Calu3 (cell line): ENCODE results near the gene TRIM49D1. TPM values are rescaled to one million over a fixed set of nuclear protein-coding genes. Genes with fewer than 3 reads are reported as not detected.
"Not testable (repeated sequence)": the region's sequence is repeated elsewhere in the genome, so short reads cannot be mapped to it uniquely, and the experiment has no call there.

Experiments used
- Bru-seq: library from RNA; stranded (reverse); fragments of 400-500 nt; gene quantifications from one replicate; lab custom pipeline; 2021; lab: Mats Ljungman, UMichigan
- BruChase-seq, 2 experiments: library from RNA; stranded (reverse); fragments of 400-500 nt; gene quantifications; one replicate each; lab custom pipeline; 2021; lab: Mats Ljungman, UMichigan
- BruUV-seq: library from RNA; stranded (reverse); fragments of 400-500 nt; replicated peaks from 2 replicates; lab custom pipeline; 2021; lab: Mats Ljungman, UMichigan
- CTCF ChIA-PET: fragments of 300-600 bp; sonication (Branson Sonifier 250); formaldehyde crosslinking; loops from one replicate; lab custom pipeline; 2022; ENCODE audit warnings: antibody characterized with exemption; lab: Charles Lee
- DNase-seq: peaks from one replicate; pipeline ENCODE4 v3.0.0; 2022
- H3K27ac Mint-ChIP-seq: one replicate; pipeline ENCODE4 v1.8.0; 2022; ENCODE audit warnings: mixed read lengths; ENCODE audit not compliant: unreplicated experiment
- H3K27me3 Mint-ChIP-seq: one replicate; pipeline ENCODE4 v1.8.0; 2022; ENCODE audit warnings: mixed read lengths; ENCODE audit not compliant: unreplicated experiment
- H3K36me3 Mint-ChIP-seq: one replicate; pipeline ENCODE4 v1.8.0; 2022; ENCODE audit warnings: mild to moderate bottlenecking, moderate library complexity, mixed read lengths; ENCODE audit not compliant: insufficient read depth, unreplicated experiment
- H3K4me1 Mint-ChIP-seq: one replicate; pipeline ENCODE4 v1.8.0; 2022; ENCODE audit warnings: mild to moderate bottlenecking, low read depth, mixed read lengths; ENCODE audit not compliant: unreplicated experiment
- H3K4me3 Mint-ChIP-seq: one replicate; pipeline ENCODE4 v1.8.0; 2022; ENCODE audit warnings: mild to moderate bottlenecking, low read depth, moderate library complexity, mixed read lengths; ENCODE audit not compliant: unreplicated experiment
- H3K9me3 Mint-ChIP-seq: one replicate; pipeline ENCODE4 v1.8.0; 2022; ENCODE audit warnings: low read depth, mixed read lengths; ENCODE audit not compliant: unreplicated experiment
- intact Hi-C: fragments of 100-400 bp; cut with micrococcal nuclease; formaldehyde crosslinking; loops from one replicate; pipeline ENCODE4 v1.10.0; 2022; ENCODE audit not compliant: unreplicated experiment
- long read RNA-seq: library from polyadenylated mRNA; stranded (forward); transcript quantifications from one replicate; pipeline ENCODE4 v2.0.0, GENCODE V29; 2022
- total RNA-seq: library from RNA; stranded (reverse); gene quantifications from 2 replicates; pipeline ENCODE4 v1.2.3, GENCODE V29; 2022
- TF ChIP-seq, protein P1 (sequence below): fragments of 200-600 bp; IDR thresholded peaks from one replicate; pipeline ENCODE4 v1.8.0; 2022; ENCODE audit warnings: antibody characterized with exemption; ENCODE audit not compliant: unreplicated experiment

The TRIM49D1 gene, protein sequence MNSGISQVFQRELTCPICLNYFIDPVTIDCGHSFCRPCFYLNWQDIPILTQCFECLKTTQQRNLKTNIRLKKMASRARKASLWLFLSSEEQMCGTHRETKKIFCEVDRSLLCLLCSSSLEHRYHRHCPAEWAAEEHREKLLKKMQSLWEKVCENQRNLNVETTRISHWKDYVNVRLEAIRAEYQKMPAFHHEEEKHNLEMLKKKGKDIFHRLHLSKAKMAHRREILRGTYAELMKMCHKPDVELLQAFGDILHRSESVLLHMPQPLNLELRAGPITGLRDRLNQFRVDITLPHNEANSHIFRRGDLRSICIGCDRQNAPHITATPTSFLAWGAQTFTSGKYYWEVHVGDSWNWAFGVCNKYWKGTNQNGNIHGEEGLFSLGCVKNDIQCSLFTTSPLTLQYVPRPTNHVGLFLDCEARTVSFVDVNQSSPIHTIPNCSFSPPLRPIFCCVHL
- total RNA-seq (not detected in 2 replicates), Bru-seq, nascent RNA (not detected), BruChase-seq, experiment 1, labeled RNA remaining after a 6-hour chase (not detected), BruChase-seq, experiment 2, labeled RNA remaining after a 2-hour chase (not detected)
- long read RNA-seq = 0 reads

DNA sequence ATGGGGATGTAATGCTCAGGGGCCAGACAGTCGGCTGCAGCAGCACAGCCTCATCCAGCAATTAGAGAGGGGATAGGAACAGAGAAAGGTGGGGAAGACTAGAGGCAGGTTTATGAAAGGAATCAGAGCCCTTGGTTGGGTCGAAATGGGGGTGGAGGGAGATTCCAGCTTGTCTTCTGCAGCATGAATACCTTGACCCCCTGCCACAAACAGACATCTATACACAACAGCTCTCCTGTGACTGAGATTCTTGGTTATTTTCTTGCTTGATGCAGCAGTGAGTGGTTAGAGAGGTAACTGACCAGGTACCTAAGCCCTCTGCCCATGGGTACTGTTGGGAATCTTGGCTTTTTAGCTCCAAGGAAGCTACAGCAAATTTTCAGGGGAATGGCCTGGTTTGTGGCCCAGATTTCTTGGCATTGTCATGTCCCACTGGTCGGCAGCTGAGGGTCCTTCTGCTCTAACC lies at the start of gene TRIM49D1:
Gene TRIM49D1 (minus strand): TSS at position 51 of the 466 bp plus-strand sequence. CDS start 4,535 bp downstream, outside the sequence.
- no TSS peak for BruUV-seq
- Mint-ChIP-seq H3K27ac (no peak within 1 kb of the TSS), H3K36me3 (no peaks in the 10 kb centered on the region), H3K4me1 (no peaks in the 10 kb centered on the region), H3K9me3 (no peaks in the 10 kb centered on the region), H3K27me3 (no peaks in the 10 kb centered on the region), H3K4me3 (no peak within 1 kb of the TSS)
- TF ChIP-seq, protein P1, sequence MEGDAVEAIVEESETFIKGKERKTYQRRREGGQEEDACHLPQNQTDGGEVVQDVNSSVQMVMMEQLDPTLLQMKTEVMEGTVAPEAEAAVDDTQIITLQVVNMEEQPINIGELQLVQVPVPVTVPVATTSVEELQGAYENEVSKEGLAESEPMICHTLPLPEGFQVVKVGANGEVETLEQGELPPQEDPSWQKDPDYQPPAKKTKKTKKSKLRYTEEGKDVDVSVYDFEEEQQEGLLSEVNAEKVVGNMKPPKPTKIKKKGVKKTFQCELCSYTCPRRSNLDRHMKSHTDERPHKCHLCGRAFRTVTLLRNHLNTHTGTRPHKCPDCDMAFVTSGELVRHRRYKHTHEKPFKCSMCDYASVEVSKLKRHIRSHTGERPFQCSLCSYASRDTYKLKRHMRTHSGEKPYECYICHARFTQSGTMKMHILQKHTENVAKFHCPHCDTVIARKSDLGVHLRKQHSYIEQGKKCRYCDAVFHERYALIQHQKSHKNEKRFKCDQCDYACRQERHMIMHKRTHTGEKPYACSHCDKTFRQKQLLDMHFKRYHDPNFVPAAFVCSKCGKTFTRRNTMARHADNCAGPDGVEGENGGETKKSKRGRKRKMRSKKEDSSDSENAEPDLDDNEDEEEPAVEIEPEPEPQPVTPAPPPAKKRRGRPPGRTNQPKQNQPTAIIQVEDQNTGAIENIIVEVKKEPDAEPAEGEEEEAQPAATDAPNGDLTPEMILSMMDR = no peak
- no peak for DNase-seq
- CTCF ChIA-PET = no interaction called here
- intact Hi-C loops = no loop called here

DNA sequence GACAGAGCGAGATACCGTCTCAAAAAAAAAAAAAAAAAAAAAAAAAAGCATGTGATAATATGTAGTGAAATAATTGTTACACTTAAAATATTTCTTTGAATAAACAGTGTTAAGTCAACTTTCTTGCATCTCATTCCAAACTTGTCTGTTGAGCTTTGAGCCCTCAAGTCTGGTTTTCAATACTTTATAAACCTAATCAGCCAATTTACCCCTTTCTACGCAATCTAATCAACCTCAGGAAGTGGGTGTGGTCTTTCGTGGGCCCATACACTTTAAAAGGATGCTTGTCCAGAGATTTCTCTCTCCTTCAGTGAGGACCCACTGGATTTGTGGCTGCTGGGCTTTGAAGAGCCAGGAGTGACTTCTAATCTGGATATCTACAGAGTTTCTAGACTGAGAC lies 43.7 kb upstream of the TRIM49D1 start, which contains the start of gene TRIM64:
Gene TRIM64 (plus strand): TSS at position 301 of the 400 bp plus-strand sequence. CDS start 2,467 bp downstream, outside the sequence.
- intact Hi-C loops, H3K9me3 Mint-ChIP-seq: not testable (repeated sequence)

DNA sequence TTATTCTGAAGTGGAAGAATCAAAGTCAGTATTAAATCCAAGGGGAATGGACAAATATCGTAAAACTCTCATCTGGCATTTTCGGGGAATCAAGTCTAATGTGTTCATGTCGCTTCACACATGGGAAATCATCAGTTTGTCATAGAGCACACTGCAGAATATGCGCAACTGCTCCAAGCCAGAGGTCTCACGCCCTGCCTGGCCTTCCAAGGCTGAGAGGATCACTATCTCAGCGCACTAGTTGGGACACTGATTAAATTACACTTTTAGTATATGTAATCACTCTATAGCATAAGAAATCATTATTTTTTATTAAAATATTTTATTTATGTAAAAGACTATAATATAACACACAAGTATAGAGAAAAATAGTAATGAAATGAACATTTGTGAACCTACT lies 38.8 kb upstream of the TRIM49D1 start:
- H3K36me3 Mint-ChIP-seq, H3K4me1 Mint-ChIP-seq, H3K4me3 Mint-ChIP-seq, H3K27ac Mint-ChIP-seq, CTCF ChIA-PET, H3K27me3 Mint-ChIP-seq, BruUV-seq, intact Hi-C loops, H3K9me3 Mint-ChIP-seq, DNase-seq: not testable (repeated sequence)

More for the DNA sequence above, 43.7 kb upstream of the TRIM49D1 start, which contains the start of gene TRIM64:
- BruUV-seq, CTCF ChIA-PET, H3K36me3 Mint-ChIP-seq, H3K27me3 Mint-ChIP-seq, DNase-seq, H3K4me1 Mint-ChIP-seq, H3K27ac Mint-ChIP-seq, H3K4me3 Mint-ChIP-seq: not testable (repeated sequence)

GRCh38 chr11:89923764-89924163 lies 1.7 kb upstream of the TRIM49D1 start, which contains the start of gene TRIM49D2:
TRIM49D2 (plus strand) TSS chr11:89924064; CDS start chr11:89926762, 2,698 bp downstream.
- BruUV-seq, H3K4me1 Mint-ChIP-seq, DNase-seq, H3K9me3 Mint-ChIP-seq, H3K36me3 Mint-ChIP-seq, intact Hi-C loops, H3K4me3 Mint-ChIP-seq, CTCF ChIA-PET, H3K27me3 Mint-ChIP-seq, H3K27ac Mint-ChIP-seq: not testable (repeated sequence)

DNA sequence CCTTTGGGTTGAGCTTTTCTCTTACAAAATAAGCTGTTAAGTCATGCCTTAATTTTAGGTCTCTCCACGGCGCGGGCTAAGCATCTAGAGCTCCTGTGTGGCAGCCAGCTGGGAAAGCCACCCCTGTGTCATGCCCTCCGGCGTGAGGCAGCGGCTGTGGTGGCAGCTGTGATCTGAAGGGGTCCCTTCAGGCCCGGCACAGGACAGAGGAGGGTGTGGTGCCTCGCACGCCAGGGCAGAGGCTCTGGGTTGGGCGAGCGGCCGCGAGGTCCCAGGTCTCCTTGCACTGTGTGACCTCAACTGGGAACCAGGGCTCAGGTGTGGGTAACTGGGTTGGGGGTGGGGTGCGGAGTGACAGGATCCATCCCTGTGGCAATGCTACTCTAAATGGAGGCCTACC lies 21.2 kb downstream of the TRIM49D1 start:
- H3K27ac Mint-ChIP-seq, DNase-seq, H3K9me3 Mint-ChIP-seq, H3K36me3 Mint-ChIP-seq, H3K4me3 Mint-ChIP-seq, CTCF ChIA-PET, H3K27me3 Mint-ChIP-seq, intact Hi-C loops, BruUV-seq, H3K4me1 Mint-ChIP-seq: not testable (repeated sequence)

- H3K9me3 Mint-ChIP-seq, H3K27ac Mint-ChIP-seq, intact Hi-C loops, DNase-seq, H3K27me3 Mint-ChIP-seq, CTCF ChIA-PET, H3K36me3 Mint-ChIP-seq, BruUV-seq, H3K4me1 Mint-ChIP-seq, H3K4me3 Mint-ChIP-seq: not testable (repeated sequence)
Measured at GRCh38 chr11:89893245-89893644, 28.8 kb downstream of the TRIM49D1 start.

GRCh38 chr11:89877511-89877910 lies 44.5 kb downstream of the TRIM49D1 start:
- H3K9me3 Mint-ChIP-seq, H3K4me3 Mint-ChIP-seq, H3K27me3 Mint-ChIP-seq, CTCF ChIA-PET, DNase-seq, BruUV-seq, H3K4me1 Mint-ChIP-seq, intact Hi-C loops, H3K27ac Mint-ChIP-seq, H3K36me3 Mint-ChIP-seq: not testable (repeated sequence)

- intact Hi-C loops = not testable (repeated sequence)
Measured at GRCh38 chr11:89872588-89872987, 49.5 kb downstream of the TRIM49D1 start.

DNA sequence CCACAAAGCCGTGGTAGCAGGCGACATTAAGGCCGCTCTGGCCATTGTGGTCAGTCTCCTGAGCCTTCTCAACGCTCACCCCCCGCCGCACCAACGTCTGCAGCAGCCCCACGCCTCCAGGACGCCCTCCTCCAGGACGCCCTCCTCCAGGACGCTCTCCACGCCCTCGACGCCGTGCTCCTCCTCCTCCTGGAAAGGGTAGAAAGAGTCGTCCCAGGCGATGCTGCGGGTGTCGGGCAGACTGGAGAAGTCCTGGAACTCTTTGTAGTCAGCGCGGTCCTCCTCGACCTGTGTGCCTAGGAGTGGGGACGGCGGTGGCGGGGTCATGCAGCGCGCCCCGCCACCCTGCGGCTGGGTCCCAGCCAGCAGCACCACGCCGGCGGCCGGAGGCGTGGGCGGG lies 56.8 kb downstream of the TRIM49D1 start:
- CTCF ChIA-PET, DNase-seq: not testable (repeated sequence)

More at GRCh38 chr11:89872588-89872987, 49.5 kb downstream of the TRIM49D1 start:
- H3K27ac Mint-ChIP-seq, DNase-seq, BruUV-seq, H3K36me3 Mint-ChIP-seq, H3K9me3 Mint-ChIP-seq, CTCF ChIA-PET, H3K4me3 Mint-ChIP-seq, H3K27me3 Mint-ChIP-seq, H3K4me1 Mint-ChIP-seq: not testable (repeated sequence)

More for the DNA sequence above, 56.8 kb downstream of the TRIM49D1 start:
- H3K36me3 Mint-ChIP-seq, intact Hi-C loops, H3K27me3 Mint-ChIP-seq, H3K4me3 Mint-ChIP-seq, H3K27ac Mint-ChIP-seq, BruUV-seq, H3K4me1 Mint-ChIP-seq, H3K9me3 Mint-ChIP-seq: not testable (repeated sequence)
